SK-N-SH (cell line): ENCODE results near the gene FMC1. TPM values are rescaled to one million over a fixed set of nuclear protein-coding genes. Genes with fewer than 3 reads are reported as not detected.

Source experiments
- CTCF ChIA-PET: fragments of 300-600, 350-600 bp; formaldehyde crosslinking; extraction: SDS; loops from one replicate; lab custom pipeline; 2021; lab: Yijun Ruan, JAX
- POLR2A ChIA-PET: fragments of 350-600 bp; sonication (Branson Sonifier 250); formaldehyde crosslinking; extraction: SDS; loops from one replicate; lab custom pipeline; 2020; ENCODE audit warnings: antibody characterized with exemption, inconsistent platforms; lab: Yijun Ruan, JAX
- DNase-seq: peaks from one replicate; pipeline ENCODE4 v3.0.0; 2012
- H2AFZ ChIP-seq: fragments of 200-600 bp; sonication (generic); 2 replicates; pipeline ENCODE4 v1.8.1; 2016; ENCODE audit warnings: antibody characterized with exemption, mild to moderate bottlenecking, low read depth
- H3F3A ChIP-seq: fragments of 200-600 bp; sonication (generic); replicated peaks from 2 replicates; pipeline ENCODE3; 2016; ENCODE audit warnings: antibody characterized with exemption, mild to moderate bottlenecking; ENCODE audit not compliant: insufficient read depth
- H3K27ac ChIP-seq, 2 experiments: fragments of 200-500 bp in 1 of 2; fragments of 200-600 bp in 1 of 2; sonication (Bioruptor generic) in 1 of 2; sonication (generic), shearing (Covaris generic) in 1 of 2; 2 replicates each; pipeline versions ENCODE4 v1.5.1 to v1.6.1; 2014 to 2016; ENCODE audit warnings: low read depth in 2 of 2, inconsistent platforms in 1 of 2, low read length in 1 of 2, mild to moderate bottlenecking in 1 of 2, mixed read lengths in 1 of 2
- H3K27me3 ChIP-seq: fragments of 200-600 bp; sonication (generic), shearing (Covaris generic); 2 replicates; pipeline ENCODE4 v1.6.1; 2016; ENCODE audit warnings: mixed run types; ENCODE audit not compliant: insufficient read depth
- H3K36me3 ChIP-seq, 2 experiments: fragments of 200-500 bp in 1 of 2; fragments of 200-600 bp in 1 of 2; sonication (Bioruptor generic) in 1 of 2; sonication (generic) in 1 of 2; replicated peaks in 1 of 2; 2 replicates each; pipeline versions ENCODE3 to v1.5.1; 2014 to 2016; ENCODE audit warnings: low read length in 1 of 2, mild to moderate bottlenecking in 1 of 2; ENCODE audit not compliant: insufficient read depth in 2 of 2, control insufficient read depth in 1 of 2
- H3K4me1 ChIP-seq, 2 experiments: fragments of 200-500 bp in 1 of 2; fragments of 200-600 bp in 1 of 2; sonication (Bioruptor generic) in 1 of 2; sonication (generic), shearing (Covaris generic) in 1 of 2; 2 replicates each; pipeline versions ENCODE4 v1.5.1 to v1.6.1; 2014 to 2016; ENCODE audit warnings: low read depth in 1 of 2, low read length in 1 of 2, mixed run types in 1 of 2; ENCODE audit not compliant: insufficient read depth in 2 of 2, control insufficient read depth in 1 of 2
- H3K4me2 ChIP-seq: fragments of 200-600 bp; sonication (generic), shearing (Covaris generic); 2 replicates; pipeline ENCODE4 v1.6.1; 2017; ENCODE audit warnings: mixed run types
- H3K4me3 ChIP-seq, 2 experiments: fragments of 200-500 bp in 1 of 2; fragments of 200-600 bp in 1 of 2; sonication (Bioruptor generic) in 1 of 2; sonication (generic), shearing (Covaris generic) in 1 of 2; 2 replicates each; pipeline versions ENCODE4 v1.5.1 to v1.8.1; 2014 to 2016; ENCODE audit warnings: low read depth in 2 of 2, inconsistent platforms in 1 of 2, low read length in 1 of 2, mild to moderate bottlenecking in 1 of 2, mixed read lengths in 1 of 2, moderate library complexity in 1 of 2
- H3K79me2 ChIP-seq: fragments of 200-600 bp; sonication (generic); 2 replicates; pipeline ENCODE4 v1.8.1; 2017; ENCODE audit warnings: mild to moderate bottlenecking; ENCODE audit not compliant: insufficient read depth
- H3K9ac ChIP-seq: fragments of 200-600 bp; sonication (generic); 2 replicates; pipeline ENCODE4 v1.6.1; 2017; ENCODE audit warnings: mixed run types
- H3K9me2 ChIP-seq: fragments of 200-600 bp; sonication (generic); 2 replicates; pipeline ENCODE4 v1.6.1; 2017; ENCODE audit warnings: mixed run types
- H3K9me3 ChIP-seq: fragments of 200-600 bp; sonication (generic); 2 replicates; pipeline ENCODE4 v1.6.1; 2017; ENCODE audit warnings: mixed run types, mild to moderate bottlenecking, moderate library complexity
- H4K20me1 ChIP-seq: fragments of 200-600 bp; sonication (generic); 2 replicates; pipeline ENCODE4 v1.6.1; 2017; ENCODE audit warnings: mild to moderate bottlenecking, mixed run types; ENCODE audit not compliant: insufficient read depth
- CHD2 ChIP-seq: fragments of 150-350 bp; IDR thresholded peaks from 2 replicates; pipeline ENCODE4 v1.6.1; 2018; ENCODE audit warnings: low read length; ENCODE audit not compliant: partially characterized antibody
- ELF1 ChIP-seq: IDR thresholded peaks from 2 replicates; pipeline ENCODE4 v1.4.0; 2012
- FOSL2 ChIP-seq: IDR thresholded peaks from 2 replicates; pipeline ENCODE4 v1.4.0; 2012; ENCODE audit warnings: low read depth, mild to moderate bottlenecking, moderate library complexity, borderline replicate concordance
- FOXM1 ChIP-seq: IDR thresholded peaks from 2 replicates; pipeline ENCODE4 v1.4.0; 2012; ENCODE audit warnings: low read depth, mild to moderate bottlenecking
- GABPA ChIP-seq: IDR thresholded peaks from 2 replicates; pipeline ENCODE4 v1.4.0; 2012; ENCODE audit warnings: low read depth, mild to moderate bottlenecking
- JUND ChIP-seq: IDR thresholded peaks from 2 replicates; pipeline ENCODE4 v1.4.0; 2012
- MXI1 ChIP-seq: IDR thresholded peaks from 2 replicates; pipeline ENCODE4 v1.6.1; 2012; ENCODE audit warnings: mild to moderate bottlenecking, low read depth, low read length, improper control_type of control experiment
- NFIC ChIP-seq: IDR thresholded peaks from 2 replicates; pipeline ENCODE4 v1.4.0; 2012; ENCODE audit warnings: borderline replicate concordance
- SIN3A ChIP-seq: IDR thresholded peaks from 2 replicates; pipeline ENCODE4 v1.6.1; 2012; ENCODE audit warnings: low read depth, mild to moderate bottlenecking, low read length, moderate library complexity, borderline replicate concordance
- SMC3 ChIP-seq: IDR thresholded peaks from 2 replicates; pipeline ENCODE4 v1.6.1; 2012; ENCODE audit warnings: low read depth, low read length, improper control_type of control experiment
- TAF1 ChIP-seq: IDR thresholded peaks from 2 replicates; pipeline ENCODE4 v1.6.1; 2012; ENCODE audit warnings: low read depth, mild to moderate bottlenecking, low read length, moderate library complexity, borderline replicate concordance
- TCF12 ChIP-seq: IDR thresholded peaks from 2 replicates; pipeline ENCODE4 v1.4.0; 2012
- WGBS: methylation state at CpG from one replicate; pipeline ENCODE4 v1.1.6; 2017; ENCODE audit warnings: low lambda C conversion rate; 5-methylcytosine and 5-hydroxymethylcytosine counted together
- polyA plus RNA-seq, 3 experiments: library from polyadenylated mRNA; depleted of rRNA; stranded (reverse); fragments of >200 nt; gene quantifications; 2 replicates each; pipeline ENCODE4 v1.2.3, GENCODE V29; 2012
- TF ChIP-seq, protein P1 (sequence below): fragments of 200-600 bp; sonication (generic); IDR thresholded peaks from 2 replicates; pipeline ENCODE4 v1.6.1; 2017; ENCODE audit warnings: antibody characterized with exemption, mild to moderate bottlenecking, moderate library complexity
- TF ChIP-seq, protein P2 (sequence below): fragments of 150-350 bp; IDR thresholded peaks from 2 replicates; pipeline ENCODE4 v1.6.1; 2016; ENCODE audit warnings: mild to moderate bottlenecking, low read depth, low read length
- TF ChIP-seq, protein P3 (sequence below): IDR thresholded peaks from 2 replicates; pipeline ENCODE4 v1.4.0; 2012; ENCODE audit warnings: low read depth, borderline replicate concordance
- TF ChIP-seq, protein P4 (sequence below): IDR thresholded peaks from 2 replicates; pipeline ENCODE4 v1.4.0; 2012; ENCODE audit warnings: low read depth, borderline replicate concordance
- TF ChIP-seq, protein P5 (sequence below): fragments of 150-350 bp; IDR thresholded peaks from 2 replicates; pipeline ENCODE4 v1.6.1; 2017; ENCODE audit warnings: antibody characterized with exemption, low read length, low read depth, borderline replicate concordance

Gene FMC1
- polyA plus RNA-seq, 1 of the 3 experiments (the other 2 are of a cell fraction): 59.9 TPM

DNA sequence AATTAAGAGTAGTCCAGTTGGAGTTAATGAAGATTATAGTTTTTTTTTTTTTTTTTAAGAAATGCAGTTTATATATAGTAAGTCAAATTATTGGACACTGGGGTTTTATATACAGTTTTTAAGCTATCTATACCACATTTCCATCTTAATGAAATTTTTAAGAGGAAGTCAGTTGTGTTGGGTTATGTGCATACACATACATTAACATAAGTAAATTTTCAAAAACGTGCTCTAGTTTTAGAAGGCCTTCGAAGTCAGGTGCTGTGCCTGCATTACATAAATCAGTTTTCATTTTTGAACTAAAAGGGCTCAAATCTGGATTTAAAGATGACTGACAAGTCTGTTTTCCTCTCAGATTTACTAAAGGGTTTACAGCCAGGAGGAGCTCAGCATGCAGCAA is 47.6 kb upstream of the FMC1 start:
- H3K4me1 ChIP-seq: no peaks in the 10 kb centered on the region
- H2AFZ ChIP-seq: no peak overlapping the region
- no peaks in the 10 kb centered on the region; the same call in 1 of the 2 replicates for H3K79me2 ChIP-seq
- H3K27ac ChIP-seq: no peak overlapping the region
- H3K27me3 ChIP-seq: no peaks in the 10 kb centered on the region
- TF ChIP-seq, protein P1, sequence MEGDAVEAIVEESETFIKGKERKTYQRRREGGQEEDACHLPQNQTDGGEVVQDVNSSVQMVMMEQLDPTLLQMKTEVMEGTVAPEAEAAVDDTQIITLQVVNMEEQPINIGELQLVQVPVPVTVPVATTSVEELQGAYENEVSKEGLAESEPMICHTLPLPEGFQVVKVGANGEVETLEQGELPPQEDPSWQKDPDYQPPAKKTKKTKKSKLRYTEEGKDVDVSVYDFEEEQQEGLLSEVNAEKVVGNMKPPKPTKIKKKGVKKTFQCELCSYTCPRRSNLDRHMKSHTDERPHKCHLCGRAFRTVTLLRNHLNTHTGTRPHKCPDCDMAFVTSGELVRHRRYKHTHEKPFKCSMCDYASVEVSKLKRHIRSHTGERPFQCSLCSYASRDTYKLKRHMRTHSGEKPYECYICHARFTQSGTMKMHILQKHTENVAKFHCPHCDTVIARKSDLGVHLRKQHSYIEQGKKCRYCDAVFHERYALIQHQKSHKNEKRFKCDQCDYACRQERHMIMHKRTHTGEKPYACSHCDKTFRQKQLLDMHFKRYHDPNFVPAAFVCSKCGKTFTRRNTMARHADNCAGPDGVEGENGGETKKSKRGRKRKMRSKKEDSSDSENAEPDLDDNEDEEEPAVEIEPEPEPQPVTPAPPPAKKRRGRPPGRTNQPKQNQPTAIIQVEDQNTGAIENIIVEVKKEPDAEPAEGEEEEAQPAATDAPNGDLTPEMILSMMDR: no peak
- TF ChIP-seq MXI1 (no peak), SMC3 (no peak), TAF1 (no peak), CHD2 (no peak), GABPA (no peak), JUND (no peak), FOXM1 (no peak), FOSL2 (no peak), ELF1 (no peak), NFIC (no peak), SIN3A (no peak), TCF12 (no peak)
- TF ChIP-seq, protein P2, sequence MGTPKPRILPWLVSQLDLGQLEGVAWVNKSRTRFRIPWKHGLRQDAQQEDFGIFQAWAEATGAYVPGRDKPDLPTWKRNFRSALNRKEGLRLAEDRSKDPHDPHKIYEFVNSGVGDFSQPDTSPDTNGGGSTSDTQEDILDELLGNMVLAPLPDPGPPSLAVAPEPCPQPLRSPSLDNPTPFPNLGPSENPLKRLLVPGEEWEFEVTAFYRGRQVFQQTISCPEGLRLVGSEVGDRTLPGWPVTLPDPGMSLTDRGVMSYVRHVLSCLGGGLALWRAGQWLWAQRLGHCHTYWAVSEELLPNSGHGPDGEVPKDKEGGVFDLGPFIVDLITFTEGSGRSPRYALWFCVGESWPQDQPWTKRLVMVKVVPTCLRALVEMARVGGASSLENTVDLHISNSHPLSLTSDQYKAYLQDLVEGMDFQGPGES: no peak
- TF ChIP-seq, protein P3, sequence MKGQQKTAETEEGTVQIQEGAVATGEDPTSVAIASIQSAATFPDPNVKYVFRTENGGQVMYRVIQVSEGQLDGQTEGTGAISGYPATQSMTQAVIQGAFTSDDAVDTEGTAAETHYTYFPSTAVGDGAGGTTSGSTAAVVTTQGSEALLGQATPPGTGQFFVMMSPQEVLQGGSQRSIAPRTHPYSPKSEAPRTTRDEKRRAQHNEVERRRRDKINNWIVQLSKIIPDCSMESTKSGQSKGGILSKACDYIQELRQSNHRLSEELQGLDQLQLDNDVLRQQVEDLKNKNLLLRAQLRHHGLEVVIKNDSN: no peak
- TF ChIP-seq, protein P4, sequence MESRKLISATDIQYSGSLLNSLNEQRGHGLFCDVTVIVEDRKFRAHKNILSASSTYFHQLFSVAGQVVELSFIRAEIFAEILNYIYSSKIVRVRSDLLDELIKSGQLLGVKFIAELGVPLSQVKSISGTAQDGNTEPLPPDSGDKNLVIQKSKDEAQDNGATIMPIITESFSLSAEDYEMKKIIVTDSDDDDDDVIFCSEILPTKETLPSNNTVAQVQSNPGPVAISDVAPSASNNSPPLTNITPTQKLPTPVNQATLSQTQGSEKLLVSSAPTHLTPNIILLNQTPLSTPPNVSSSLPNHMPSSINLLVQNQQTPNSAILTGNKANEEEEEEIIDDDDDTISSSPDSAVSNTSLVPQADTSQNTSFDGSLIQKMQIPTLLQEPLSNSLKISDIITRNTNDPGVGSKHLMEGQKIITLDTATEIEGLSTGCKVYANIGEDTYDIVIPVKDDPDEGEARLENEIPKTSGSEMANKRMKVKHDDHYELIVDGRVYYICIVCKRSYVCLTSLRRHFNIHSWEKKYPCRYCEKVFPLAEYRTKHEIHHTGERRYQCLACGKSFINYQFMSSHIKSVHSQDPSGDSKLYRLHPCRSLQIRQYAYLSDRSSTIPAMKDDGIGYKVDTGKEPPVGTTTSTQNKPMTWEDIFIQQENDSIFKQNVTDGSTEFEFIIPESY: no peak
- TF ChIP-seq, protein P5, sequence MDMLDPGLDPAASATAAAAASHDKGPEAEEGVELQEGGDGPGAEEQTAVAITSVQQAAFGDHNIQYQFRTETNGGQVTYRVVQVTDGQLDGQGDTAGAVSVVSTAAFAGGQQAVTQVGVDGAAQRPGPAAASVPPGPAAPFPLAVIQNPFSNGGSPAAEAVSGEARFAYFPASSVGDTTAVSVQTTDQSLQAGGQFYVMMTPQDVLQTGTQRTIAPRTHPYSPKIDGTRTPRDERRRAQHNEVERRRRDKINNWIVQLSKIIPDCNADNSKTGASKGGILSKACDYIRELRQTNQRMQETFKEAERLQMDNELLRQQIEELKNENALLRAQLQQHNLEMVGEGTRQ: no peak
- H3K9me2 ChIP-seq: no peaks in the 10 kb centered on the region
- no peaks in the 10 kb centered on the region for H3F3A ChIP-seq
- H4K20me1 ChIP-seq: no peaks in the 10 kb centered on the region
- CTCF ChIA-PET: no interaction called here
- POLR2A ChIA-PET: no interaction called here
- H3K9me3 ChIP-seq: no peaks in the 10 kb centered on the region
- H3K36me3 ChIP-seq: peaks cover 28 to 35% of the 10 kb centered on the region in 2 experiments
- H3K4me3 ChIP-seq: no peak overlapping the region
- no peak overlapping the region for H3K9ac ChIP-seq
- DNase-seq: no peak
- H3K4me2 ChIP-seq: no peak overlapping the region
- WGBS: 95% methylated on average over 2 of the region's 2 CpGs
